ENCODE results near the gene PTH2R.
"Not testable (repeated sequence)": the region's sequence is repeated elsewhere in the genome, so short reads cannot be mapped to it uniquely, and the experiment has no call there.

The PTH2R gene

DNA sequence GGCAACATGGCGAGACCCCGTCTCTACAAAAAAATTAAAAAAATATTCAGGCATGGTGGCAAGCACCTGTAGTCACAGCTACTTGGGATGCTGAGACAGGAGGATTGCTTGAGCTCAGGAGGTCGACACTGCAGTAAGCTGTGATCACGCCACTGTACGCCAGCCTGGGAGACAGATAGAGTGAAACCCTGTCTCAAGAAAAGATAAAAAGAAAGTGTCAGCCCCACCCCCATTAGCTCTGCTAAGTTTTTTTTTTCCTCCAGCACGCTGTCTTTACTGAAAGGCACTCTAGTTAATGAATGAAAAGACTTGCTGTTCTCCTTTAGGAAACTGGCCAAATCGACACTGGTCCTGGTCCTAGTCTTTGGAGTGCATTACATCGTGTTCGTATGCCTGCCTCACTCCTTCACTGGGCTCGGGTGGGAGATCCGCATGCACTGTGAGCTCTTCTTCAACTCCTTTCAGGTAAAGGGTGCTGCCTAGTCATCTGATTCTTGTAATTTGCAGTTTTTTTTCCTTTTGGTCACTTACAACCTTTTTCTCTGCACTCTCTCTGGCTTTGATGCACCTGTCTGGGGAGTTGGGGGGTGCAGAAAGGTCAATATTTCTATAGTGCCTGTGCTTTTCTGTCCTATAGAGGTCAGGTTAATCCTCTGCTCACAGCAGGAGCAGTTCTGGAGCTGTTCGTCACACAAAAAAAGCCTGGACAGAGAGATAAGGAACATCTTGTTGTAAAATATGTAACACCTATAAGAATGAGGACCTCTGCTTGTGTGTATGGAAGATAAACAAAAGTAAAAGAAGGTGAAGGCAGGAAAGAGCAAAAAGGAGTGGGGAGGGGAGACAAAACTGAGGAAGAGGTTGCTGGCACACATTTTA is 82.3 kb downstream of the PTH2R start:
- no peak for DNase-seq

DNA sequence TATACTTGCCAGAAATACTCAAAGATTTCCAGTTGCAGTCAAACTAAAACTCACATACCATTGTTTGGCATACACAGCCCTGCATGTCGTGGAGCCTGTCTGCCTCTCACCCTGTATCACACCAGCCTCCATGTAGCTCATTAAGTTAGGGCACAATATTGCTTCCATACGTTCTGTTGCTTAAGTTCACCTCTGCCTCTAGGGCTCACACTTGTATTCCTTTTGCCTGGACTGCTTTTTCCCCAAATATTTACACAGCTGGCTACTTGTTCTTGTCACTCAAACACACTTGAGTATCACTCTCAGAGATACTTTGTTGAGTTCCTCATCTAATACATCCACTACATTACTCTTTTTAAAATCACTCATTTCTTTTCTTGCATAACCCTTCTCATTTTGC is 83.1 kb downstream of the PTH2R start:
- DNase-seq, result peak in 1 of 2 experiments; percentile 3

DNA sequence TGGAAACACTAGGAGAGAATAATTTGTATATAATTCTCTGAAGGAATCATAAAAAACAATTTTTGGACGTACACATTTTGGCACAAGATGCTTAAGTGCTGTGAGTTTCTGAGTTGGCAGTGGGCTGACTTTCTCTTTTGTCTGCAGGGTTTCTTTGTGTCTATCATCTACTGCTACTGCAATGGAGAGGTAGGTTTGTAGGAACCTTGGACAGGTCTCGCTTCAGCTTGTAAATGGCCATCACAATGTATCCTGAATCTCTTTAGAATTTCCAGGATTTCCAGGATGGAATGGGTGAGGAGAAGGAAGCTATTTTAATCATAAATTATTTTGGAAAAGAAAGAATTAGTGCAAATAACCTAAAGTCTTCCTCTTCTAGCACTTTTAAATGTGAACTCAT is 83.9 kb downstream of the PTH2R start:
- no peak for DNase-seq

DNA sequence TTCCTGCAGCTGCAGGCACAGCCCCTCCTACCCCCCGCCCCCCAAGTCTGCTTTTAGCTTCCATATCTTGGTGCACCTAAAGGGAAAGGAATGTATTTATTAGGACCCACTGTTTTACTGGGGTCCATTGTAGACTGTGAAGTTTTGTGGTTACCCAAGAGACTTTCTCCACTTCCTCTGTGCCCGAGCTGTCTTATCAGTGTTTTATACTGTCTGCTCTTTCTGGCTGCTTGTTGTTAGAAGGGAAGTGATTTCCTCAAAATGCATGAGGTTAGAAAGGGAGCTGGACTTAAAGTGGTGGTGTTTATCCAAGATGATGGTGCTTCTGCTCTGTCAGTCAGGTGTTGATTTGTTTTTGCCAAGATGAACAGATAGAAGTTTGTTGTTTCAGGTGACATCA is 85.0 kb downstream of the PTH2R start:
- no peak for DNase-seq

DNA sequence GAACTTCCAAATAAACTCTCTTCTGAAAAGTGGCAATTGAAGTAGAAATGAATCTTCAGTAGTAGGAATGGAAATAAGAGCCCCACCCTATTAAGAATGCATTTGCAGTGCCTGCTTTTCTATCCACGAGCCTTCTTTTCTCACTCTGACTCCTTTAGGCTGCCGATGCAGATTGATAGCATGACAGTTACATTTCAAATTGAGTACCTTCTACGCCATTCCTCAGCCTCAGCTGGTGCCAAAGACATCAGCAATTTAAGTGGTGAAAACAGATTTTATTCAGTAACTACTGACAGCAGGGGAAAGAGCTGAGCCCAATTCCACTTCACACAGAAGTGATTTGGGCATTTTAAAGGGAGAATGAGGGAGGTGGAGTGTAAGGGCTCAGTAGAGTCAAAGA is 85.5 kb downstream of the PTH2R start:
- DNase-seq, result no peak

DNA sequence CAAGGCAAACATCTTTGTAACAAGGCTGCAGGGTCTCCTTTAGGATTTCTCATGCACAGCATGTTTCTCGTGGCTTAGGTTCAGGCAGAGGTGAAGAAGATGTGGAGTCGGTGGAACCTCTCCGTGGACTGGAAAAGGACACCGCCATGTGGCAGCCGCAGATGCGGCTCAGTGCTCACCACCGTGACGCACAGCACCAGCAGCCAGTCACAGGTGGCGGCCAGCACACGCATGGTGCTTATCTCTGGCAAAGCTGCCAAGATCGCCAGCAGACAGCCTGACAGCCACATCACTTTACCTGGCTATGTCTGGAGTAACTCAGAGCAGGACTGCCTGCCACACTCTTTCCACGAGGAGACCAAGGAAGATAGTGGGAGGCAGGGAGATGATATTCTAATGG is 86.6 kb downstream of the PTH2R start:
- DNase-seq, result no peak

DNA sequence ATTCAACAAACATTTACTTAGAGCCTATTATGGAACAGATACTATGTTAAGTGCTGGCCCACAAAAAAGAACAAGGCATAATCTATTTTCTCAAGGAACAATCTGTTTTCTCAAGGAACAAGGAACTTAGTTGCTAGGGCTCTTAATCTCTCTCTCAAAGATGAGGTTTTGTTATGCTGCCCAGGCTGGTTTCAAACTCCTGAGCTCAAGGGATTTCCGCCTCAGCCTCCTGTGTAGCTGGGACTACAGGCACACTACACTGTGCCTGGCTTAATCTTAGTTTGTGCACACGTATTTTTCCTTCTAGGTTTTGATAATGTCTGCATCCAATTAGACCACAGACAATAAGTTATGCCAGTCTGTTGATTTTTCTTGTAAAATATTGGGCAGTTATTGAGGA is 89.5 kb downstream of the PTH2R start:
- no peak for DNase-seq

DNA sequence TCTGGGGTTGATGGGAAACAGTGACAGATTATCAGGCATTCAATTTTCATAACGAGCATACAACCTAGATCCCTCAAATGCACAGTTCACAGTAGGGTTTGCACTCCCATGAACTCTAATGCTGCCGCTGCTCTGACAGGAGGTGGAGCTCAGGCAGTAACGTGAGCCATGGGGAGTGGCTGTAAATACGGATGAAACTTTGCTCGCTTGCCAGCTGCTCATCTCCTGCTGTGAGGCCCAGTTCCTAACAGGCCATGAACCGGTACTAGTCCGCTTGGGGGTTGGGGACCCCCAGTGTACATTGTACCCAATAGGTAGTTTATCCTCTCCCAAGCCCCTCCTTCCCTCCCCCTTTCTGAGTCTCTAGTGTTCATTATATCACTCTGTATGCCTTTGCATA is 94.6 kb downstream of the PTH2R start:
- DNase-seq, result peak; percentile 72 to 84

DNA sequence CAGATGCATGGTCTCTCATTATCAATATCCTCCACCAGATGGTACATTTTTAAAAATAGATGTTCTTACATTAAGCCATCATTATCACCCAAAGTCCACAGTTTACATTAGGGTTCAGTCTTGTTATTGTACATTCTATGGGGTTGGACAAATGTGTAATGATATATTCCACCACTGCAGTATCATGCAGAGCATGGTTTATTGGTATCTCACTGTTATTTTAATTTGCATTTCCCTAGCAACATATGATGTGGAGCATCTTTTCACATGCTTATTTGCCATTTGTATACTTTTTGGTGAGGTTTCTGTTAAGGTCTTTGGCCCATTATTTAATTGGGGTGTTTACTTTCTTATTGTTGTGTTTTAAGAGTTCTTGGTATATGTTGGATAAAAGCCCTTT is 95.7 kb downstream of the PTH2R start:
- DNase-seq, result peak in 1 of 2 experiments; percentile 15

DNA sequence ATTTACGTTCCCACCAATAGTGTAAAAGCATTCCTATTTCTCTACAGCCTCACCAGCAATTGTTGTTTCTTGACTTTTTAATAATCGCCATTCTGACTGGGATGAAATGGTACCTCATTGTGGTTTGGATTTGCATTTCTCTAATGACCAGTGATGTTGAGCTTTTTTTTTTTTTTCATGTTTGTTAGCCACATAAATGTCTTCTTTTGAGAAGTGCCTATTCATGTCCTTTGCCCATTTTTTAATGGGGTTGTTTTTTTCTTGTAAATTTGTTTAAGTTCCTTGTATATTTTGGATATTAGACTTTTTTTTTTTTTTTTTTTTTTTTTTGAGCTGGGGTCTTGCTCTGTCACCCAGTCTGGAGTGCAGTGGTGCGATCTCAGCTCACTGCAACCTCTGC is 98.8 kb downstream of the PTH2R start:
- DNase-seq, result not testable (repeated sequence)

DNA sequence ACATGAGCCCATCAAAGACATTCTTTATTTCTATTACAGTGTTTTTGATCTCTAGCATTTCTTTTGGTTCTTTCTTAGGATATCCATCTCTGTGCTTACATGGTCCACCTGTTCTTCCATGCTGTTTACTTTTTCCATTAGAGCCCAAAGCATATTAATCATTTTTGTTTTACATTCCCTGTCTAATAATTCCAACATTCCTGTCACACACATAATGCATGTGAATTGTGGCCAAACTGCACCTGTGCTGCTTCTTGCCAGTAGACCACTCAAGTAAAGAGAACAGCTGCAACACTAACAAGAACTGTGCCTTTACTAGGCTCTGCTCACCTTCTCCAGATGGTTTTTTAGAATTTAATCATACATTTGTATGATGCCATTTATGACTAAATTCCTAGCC is 103.0 kb downstream of the PTH2R start:
- no peak for DNase-seq

DNA sequence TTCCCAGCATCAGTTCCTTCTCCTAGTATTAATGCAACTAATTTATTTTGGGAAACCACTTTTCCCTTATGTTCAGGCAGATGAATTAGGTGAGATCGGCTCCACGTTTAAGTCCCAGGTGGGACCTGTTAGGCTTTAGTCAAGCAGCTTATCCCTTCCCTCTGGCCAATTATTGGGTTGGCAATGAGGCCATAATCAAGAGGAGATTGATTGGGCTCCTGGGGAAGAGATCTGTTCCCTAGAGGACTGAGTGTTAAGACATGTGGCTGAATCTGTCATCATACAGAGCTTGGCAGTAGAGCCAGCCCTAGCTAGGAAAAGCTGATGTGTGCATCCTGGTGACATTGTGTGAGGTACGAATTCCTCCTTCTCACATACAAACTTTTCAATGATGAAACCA is 104.4 kb downstream of the PTH2R start:
- peak; percentile 11 to 56 for DNase-seq

DNA sequence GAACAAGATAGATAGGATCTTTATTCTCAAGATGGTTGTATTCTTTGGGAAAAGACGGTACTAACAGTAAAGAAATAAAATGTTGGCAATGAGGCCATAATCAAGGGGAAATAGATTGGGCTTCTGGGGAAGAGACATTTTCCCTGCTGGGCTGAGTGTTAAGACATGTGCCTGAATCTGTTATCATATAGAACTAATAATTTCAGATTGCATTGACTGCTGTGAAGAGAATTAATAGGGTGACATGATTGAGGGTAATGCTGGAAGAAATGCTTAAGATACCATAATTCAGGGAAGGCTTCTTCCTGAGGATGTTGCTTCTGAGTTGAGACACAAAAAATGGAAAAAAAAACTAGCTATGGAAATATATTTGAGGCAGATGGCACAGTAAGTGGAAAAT is 105.0 kb downstream of the PTH2R start:
- no peak for DNase-seq

DNA sequence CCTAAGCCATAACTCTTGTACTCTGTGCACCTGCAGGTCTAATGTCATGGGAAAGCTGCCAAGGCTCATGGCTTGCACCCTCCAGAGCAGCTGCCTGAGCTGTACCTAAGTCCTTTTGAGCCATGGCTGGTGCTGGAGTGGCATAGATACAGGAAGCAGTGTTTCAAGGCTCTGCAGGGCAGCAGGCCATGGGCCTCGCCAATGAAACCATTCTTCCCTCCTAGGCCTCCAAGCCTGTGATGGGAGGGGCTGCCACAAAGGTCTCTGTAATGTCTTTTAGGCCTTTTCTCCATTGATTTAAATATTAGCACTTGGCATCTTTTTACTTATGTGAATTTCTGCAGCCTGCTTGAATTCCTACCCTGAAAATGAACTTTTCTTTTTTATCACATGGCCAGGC is 108.5 kb downstream of the PTH2R start:
- no peak for DNase-seq

DNA sequence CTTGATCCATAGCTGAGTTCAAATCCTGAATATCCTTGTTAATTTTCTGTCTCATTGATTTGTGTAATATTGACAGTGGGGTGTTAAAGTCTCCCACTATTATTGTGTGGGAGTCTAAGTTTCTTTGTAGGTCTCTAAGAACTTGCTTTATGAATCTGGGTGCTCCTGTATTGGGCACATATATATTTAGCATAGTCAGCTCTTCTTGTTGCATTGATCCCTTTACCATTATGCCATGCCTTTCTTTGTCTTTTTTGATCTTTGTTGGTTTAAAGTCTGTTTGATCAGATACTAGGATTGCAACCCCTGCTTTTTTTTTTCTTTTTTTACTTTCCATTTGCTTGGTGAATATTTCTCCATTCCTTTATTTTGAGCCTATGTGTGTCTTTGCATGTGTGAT is 116.5 kb downstream of the PTH2R start:
- not testable (repeated sequence) for DNase-seq

DNA sequence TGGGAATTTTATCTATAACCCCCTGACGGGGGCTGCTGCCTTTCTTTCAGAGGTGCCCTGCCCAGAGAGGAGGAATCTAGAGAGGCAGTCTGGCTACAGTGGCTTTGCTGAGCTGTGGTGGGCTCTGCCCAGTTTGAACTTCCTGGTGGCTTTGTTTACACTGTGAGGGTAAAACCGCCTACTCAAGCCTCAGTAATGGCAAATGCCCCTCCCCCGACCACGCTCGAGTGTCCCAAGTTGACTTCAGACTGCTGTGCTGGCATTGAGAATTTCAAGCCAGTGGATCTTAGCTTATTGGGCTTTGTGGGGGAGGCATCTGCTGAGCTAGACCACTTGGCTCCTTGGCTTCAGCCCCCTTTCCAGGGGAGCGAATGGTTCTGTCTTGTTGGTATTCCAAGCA is 118.6 kb downstream of the PTH2R start:
- not testable (repeated sequence) for DNase-seq

DNA sequence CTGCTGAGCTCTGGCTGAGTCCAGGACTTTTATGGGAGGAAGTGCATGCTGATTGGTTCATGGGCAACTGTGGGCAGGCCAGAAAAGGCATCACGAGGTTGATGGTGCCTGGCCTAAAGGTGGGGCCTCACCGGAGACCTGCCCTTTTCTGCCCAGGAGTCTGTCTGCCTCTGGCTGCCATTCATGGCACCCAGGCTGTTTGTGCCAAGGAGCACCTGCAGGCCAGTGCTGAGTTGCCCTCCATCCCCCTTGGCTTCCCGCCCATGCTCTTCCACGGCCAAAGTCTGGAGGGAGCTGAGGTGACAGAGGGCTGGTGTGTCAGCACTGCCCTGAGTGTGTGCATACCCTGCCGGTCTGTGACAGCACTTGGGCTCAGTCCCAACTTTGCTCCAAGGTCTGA is 123.2 kb downstream of the PTH2R start:
- no peak for DNase-seq

DNA sequence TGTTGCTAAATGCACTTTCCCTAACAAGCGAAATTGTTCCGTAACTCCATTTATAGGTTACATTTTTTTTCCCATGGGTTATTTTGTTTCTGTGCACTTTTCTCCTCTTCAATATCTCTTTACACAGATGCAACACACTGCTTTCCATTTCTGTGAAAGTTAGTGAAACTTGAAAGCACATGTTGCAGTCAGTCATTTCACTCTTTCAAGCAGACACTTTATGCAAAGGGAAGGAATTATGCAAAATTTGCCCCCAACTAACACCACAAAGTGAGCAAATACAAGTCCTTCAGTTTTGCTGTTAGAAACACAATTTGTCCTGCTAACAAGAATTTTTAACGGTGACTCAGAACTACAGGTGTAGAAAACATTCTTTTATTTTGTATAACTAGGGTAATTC is 124.8 kb downstream of the PTH2R start:
- no peak for DNase-seq

DNA sequence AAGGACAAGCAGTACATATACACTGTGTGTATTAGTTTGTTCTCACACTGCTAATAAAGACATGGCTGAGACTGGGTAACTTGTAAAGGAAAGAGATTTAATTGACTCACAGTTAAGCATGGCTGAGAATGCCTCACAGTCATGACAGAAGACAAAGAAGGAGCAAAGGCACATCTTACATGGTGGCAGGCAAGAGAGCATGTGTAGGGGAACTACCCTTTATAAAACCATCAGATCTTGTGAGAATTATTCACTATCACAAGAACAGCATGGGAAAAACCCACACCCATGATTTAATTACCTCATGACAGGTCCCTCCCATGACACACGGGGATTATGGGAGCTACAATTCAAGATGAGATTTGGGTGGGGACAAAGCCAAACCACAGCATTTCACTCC is 129.0 kb downstream of the PTH2R start:
- DNase-seq, result not testable (repeated sequence)

DNA sequence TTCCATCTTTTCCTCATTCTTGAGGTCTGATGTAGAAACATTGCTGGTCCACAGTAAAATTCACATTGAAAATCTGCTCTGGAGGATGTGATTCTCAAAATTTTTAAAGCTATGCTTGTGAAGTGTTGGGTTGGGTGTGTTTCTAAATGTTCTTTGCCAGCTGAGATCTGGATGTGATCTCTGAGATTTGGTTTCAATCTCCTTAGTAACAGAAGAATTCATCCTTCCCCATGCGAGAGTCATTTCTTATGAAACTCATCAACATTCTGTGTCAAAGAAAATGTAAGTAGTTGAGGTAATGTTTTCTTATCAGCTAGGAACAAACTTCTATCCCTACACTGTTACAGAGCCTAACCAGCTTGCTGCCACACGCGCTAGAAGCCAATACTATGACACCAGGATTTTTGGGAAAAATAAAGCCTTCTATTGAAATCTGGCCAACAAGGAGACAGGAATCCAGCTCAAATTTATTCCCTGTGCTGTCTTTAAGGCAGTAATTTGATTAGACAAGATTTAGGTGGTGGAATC is 134.9 kb downstream of the PTH2R start:
- DNase-seq, result no peak

DNA sequence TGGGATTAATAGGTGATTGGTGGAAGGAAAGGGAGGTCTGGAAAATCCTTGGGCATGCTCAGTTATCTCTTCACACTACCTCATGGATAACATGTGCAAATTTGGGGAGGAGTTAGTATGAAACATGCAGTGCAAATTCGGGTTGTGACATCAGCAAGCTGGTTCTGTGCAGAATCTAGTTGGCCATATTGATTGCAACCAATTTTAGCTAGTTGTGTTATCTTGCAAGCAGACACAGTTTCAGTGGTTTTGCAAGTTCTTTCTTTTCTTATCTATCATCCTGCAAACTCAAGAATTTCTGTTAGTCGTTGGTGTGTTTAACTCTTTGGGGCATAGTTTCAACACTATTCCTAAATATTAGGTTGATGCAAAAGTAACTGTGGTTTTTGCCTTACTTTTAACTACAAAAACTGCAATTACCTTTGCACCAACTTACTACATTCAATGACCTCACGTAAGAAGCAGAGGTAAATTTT is 135.4 kb downstream of the PTH2R start:
- no peak for DNase-seq

DNA sequence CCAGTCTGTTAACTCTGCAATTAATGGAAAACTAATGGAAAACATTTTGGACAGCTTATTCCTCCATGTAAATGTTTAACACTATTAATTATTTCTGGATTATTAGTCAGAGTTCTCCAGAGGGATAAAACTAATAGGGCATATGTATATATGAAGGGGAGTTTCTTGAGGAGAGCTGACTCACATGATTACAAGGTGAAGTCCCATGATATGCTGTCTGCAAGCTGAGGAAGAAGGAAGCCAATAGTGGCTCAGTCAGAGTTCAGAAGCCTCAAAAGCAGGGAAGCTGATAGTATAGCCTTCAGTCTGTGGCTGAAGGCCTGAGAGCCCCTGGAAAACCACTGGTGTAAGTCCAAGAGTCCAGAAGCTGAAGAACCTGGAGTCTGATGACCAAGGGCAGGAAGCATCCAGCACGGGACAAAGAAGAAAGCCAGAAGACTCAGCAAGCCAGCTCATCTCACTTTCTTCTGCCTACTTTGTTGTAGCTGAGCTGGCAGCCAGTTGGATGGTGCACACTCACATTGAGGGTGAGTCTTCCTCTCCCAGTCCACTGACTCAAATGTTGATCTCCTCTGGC is 136.0 kb downstream of the PTH2R start:
- DNase-seq, result no peak

Measured in NCI-H524 (cell line).